Right ventricle myocardium superior (tissue), 1 donor: ENCODE results near the gene CD300C. TPM values are rescaled to one million over a fixed set of nuclear protein-coding genes. Genes with fewer than 3 reads are reported as not detected.
A peak's percentile ranks its signal among the peaks of the same experiment; 100 is the strongest.

Experiments
- ATAC-seq: fragments of 200-7000 bp; cut with Tn5 transposase; one replicate; pipeline ENCODE4 v1.9.1; 2020; ENCODE audit warnings: mild to moderate bottlenecking; ENCODE audit not compliant: poor library complexity
- DNase-seq: peaks from one replicate; pipeline ENCODE4 v3.0.0-alpha.2; 2020
- intact Hi-C: fragments of 100-400 bp; cut with DNase I; formaldehyde crosslinking; loops from one replicate; pipeline ENCODE4 v1.11.2; 2022
- total RNA-seq: library from RNA; stranded (reverse); fragmentation: NEBNext Ultra II Directional; extraction: Animal tissue kit (Norgen Biotek cat#: 25700); gene quantifications from one replicate; pipeline ENCODE4 v1.2.1, GENCODE V29; 2021
- donor health status: DM: no; HTN: yes; CAD: no; lungs with severe emphysema.

CD300C gene
- total RNA-seq, 1 donor from 2014 or later: 1.00 TPM

DNA sequence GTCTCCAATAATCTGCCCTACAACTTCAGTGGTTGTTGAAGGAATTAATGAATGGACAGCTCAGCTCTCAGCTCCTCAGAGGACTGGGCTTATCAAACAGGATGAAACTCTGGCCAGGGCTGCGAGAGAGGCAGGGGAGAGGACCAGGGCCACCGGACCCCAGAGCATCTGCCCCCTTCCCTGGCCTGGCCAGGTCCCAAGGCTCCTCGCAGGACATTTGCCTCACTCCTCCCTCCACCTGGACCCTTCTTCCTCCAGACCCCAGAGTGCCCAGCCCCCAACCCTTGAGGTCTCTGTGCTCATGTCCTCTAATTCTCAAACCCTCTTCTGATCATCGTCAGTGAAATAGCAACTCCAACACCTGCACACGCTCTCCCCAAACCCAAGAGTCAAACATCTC, 3.7 kb downstream of the CD300C start:
- ATAC-seq (no peak), DNase-seq (no peak)
- intact Hi-C loops: no loop called here

DNA sequence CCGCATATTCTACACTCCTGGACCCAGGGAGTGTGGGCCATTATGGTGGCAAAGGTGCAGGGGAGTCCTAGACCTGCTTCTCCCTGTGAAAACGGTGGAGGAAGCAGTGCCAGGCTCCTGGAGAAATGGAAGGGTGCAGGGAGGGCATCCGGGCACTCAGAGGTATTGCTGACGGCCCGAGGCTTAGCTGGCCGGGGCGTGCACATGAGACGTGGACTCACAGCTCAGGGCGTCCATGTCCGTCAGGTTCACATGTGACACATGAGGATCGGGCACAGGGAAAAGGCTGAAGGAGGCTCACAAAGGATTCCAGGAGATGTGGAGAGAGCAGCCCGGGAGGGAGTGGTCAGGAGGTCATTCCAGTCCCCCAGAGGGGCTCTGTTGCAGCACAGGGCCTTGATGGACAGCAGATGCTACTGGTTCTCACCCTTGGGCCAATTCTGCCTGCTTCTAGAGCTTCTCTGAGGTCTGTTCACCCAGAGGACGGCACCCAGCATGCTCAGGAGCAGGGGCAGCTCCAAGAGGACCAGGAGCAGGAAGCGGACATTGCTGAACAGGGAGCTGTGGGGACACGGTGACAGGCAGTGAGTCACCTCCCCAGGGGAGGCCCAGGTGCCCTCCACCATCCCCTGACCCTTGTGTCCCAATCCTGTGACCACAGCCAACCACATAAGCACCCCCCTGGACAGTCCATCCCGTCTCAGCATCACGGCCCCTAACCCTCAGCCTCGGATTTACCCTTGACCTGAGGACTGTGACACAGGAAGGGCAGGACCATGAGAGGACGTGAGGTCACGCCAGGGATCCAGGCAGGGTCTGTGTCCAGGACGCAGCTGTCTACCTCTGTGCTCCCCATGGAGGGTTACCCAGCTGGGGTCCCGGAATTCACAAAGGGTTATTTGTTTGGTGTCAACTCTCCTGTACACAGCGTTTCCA, 4.5 kb downstream of the CD300C start:
- DNase-seq: no peak
- no peak for ATAC-seq
- intact Hi-C loops: no loop called here

DNA sequence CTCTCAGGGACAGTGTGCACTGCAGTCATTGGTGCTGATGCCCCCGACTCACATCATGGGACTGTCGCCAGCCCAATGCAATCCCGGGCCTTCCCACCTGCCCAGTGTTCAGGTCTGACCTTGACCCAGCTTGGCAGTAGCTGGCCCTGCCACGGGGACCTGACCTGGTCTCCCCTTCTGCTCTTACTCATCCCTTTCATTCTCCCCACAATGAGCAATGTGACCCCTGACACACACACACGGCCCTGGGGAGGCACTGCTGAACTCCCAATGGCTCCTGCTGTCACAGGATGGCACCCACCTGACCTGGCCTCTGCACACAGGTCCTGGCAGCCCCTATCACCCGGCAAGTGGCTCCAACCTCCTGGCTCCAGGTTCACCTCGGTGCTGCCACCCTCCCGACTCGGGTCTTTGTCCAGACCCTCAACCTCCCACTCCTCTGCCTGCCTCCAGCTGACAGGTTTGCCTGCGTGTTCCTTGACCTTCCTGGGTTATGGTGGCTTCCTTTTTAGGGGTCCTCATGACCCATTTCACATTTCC, 6.6 kb downstream of the CD300C start:
- ATAC-seq (no peak), DNase-seq (no peak)
- intact Hi-C loops: no loop called here

DNA sequence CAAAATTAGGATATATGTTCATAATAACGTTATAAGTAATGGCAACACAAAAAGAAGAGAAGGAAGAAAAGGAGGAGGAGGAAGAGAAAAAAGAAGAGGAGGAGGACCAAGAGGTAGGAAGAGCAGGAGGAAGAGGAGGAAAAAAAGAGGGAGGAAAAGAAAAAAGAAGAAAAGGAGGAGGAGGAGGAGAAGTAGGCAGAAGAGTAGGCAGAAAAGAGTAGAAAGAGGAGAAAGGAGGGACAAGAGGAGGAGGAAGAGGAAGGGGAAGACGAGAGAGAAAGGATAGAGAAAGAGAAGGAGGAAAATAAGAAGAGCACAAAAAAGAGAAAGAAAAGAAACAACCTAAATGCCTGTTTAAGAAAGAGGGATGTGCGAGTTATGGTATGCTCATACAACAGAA, 9.0 kb downstream of the CD300C start:
- ATAC-seq (no peak), DNase-seq (no peak)
- intact Hi-C loops: no loop called here

DNA sequence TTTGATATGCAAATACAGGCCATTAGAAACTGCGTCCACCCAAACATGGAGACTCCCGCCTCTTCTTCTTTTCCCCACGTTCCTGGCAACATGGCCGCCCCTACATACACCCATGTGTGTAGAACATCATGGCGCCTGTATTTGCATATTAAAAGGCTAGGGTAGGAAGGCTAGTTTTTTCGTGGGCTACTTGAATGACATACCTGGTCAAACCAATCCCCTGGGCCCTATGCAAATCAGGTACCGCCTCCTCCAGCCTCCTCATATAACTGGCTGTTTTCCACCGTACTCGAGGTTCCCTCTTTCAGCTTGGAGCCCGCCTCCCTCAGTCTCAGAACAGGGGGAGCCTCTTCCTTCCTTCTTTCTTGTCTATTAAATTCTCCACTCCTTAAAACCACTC, 13.8 kb downstream of the CD300C start:
- intact Hi-C loops: no loop called here
- DNase-seq (peak; percentile 70), ATAC-seq (peak; percentile 85)

DNA sequence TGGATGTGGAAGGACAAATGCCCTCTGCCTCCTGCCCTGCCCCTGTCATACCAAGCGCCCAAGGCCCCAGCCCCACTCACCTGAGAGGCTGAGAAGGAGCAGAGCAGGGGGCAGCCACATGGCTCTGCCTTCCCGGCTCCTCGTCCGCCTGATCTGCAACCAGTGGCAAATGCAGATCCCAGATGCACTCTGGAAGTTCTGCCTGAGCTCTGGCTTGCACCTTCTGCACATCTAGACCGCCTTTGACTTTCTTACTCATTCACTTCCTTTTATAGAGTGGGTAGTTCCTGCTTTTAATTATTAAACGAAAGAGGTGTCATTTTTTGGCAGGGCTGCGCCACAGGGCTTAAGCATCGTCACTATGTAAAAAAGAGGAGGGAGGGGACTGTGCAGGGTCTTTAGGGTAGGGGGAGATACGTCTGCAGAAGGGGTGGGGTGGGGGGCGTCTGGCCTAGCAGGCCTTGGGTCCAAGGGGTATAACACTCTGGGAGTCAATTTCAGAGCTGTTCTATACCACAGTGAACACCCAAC, 14.6 kb downstream of the CD300C start, which contains the start of gene CD300LB:
Gene CD300LB, minus strand, starts transcription at position 245 of the 531 bp plus-strand sequence. Its CDS starts 125 bp downstream, at position 120.
- intact Hi-C loops: no loop called here
- ATAC-seq: peak; percentile 45
- no peak for DNase-seq

DNA sequence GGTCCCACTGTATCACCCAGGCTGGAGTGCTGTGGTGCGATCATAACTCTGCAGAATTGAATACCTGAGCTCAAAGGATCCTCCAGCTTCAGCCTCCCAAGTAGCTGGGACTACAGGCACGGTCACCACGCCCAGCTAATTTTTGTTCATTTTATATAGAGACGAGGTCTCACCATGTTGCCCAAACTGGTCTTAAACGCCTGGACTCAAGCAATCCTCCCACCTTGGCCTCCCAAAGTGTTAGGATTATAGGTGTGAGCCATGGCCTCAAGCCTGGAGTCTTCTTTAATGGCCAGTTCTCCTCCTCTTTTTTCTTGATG, 15.1 kb downstream of the CD300C start:
- intact Hi-C loops: no loop called here
- ATAC-seq: no peak
- no peak for DNase-seq

DNA sequence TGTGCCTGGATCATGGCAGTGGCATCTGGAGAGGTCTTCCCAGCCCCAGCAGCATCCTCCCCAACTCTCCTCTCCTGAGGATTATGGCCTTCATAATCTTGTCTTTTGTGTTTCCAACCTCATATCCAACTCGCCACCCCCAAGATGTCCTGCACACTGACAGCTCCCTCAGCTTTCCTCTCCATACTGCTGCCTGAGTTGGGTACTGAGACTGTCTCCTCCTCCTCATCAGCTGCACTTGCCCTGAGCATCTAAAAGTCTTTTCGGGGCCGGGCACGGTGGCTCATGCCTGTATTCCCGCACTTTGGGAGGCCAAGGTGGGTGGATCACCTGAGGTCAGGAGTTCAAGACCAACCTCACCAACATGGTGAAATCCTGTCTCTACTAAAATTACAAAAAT, 16.7 kb downstream of the CD300C start:
- DNase-seq: no peak
- intact Hi-C loops: no loop called here
- ATAC-seq: no peak

DNA sequence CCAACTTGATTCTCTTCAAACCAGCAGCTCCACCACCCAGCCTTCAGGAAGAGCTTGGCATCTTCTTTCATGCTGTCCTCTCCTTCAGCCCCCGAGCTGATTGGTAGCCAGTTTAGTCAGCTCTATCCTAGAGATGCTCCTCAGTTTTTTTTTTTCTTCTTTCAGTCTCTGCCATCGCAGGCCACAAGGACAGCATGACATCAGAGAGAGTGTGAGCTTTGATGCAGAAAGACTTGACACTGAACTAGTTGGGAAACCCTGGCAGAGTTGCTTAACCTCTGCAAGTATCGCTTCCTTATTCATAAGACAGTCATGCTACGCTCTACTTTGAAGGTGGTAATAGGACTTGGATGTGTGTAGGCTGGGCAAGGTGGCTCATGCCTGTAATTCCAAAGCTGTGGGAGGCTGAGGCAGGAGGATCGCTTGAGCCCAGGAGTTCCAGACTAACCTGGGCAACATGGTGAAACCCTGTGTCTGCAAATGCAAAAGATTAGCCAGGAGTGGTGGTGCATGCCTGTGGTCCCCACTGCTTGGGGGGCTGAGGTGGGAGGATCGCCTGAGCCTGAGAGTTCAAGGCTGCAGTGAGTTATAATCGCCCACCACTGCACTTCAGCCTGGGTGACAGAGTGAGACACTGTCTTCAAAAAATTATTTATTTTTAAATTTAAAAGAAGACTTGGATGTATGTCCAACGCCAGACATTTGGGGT, 17.3 kb downstream of the CD300C start:
- peak; percentile 29 for ATAC-seq
- intact Hi-C loops: no loop called here
- DNase-seq: no peak

DNA sequence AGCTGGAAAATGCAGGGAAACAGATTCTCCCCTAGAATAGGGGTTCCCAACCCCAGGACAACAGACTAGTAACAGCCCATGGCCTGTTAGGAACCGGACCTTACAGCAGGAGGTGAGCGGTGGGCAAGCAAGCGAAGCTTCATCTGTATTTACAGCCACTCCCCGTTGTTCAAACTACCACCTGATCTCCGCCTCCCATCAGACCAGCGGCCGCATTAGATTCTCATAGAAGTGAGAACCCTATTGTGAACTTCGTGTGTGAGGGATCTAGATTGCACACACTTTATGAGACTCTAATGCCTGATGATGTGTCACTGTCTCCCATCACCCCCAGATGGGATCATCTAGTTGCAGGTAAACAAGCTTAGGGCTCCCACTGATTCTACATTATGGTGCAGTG, 18.2 kb downstream of the CD300C start:
- DNase-seq (no peak), ATAC-seq (no peak)
- intact Hi-C loops: no loop called here

DNA sequence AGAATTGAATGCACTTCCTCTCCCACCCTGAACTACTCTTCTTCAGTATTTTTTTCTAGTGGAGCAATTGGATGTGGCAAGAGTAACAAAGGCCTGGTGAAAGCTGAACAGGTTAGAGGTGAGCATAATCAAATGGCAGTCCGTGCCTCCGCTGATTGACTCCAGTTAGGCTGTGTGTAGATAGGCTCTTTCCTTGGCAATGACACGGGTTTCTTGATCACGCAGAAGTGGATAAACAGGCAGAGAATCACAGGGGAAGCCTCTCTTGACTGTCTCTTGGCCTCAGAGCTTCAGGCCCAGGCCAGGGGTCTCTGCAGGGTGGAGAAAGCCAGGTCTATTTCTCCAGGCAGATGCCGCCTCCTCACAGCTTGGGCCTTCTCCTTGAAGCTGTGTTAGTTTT, 18.8 kb downstream of the CD300C start:
- intact Hi-C loops: no loop called here
- ATAC-seq: no peak
- DNase-seq: no peak

DNA sequence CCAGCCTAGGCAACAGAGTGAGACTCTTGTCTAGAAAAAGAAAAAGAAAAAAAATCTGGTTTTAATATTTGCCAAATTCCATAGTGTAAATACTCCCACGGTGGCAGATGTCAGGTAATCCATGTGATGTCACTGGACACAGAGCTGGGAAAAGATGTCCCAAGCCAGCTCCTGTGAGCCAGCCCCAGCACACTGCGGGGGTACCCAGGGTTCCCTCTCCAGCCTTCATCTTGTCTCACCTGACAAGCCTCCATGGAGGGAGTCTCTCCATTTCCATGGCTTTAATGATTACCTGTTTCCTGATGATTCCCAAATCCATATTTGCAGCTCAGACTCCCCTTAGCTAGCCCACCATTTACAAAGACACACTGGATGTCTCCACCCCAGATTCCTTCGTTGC, 19.2 kb downstream of the CD300C start:
- ATAC-seq: no peak
- intact Hi-C loops: no loop called here
- no peak for DNase-seq

DNA sequence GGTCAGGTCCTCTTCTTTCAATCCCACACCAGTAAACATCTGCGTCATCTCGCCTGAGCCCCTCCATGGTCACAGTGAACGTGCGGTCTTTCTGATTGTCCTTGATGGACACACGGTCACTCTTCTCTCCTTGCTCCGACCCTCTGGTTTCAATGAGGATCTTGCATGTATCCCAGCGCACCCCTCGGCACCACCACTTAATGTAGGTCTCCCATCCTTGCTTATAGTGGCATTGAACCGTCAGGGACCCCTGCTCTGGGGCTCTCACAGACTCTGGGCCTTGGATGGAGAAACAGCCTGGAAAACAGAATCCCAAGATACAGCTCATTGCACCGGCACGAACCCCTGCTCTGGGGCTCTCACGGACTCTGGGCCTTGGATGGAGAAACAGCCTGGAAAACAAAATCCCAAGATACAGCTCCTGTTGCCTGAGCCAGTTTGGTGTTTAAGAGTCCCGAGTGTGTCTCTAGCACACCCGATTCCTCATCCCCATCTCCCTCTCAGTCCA, 20.1 kb downstream of the CD300C start:
- intact Hi-C loops: no loop called here
- DNase-seq (no peak), ATAC-seq (no peak)

DNA sequence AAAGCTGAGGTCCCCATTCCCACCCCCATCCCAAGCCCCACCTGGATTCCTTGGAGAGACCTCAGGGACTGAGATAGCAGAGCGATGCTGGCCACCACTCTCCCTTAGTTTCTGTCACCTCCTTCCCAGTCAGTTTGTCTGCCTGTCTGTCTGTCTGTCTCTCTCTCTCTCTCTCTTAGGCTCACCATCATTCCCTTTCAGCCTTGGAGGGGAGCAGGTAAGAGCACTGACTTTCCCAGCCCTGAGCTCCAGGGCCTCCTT, 20.5 kb downstream of the CD300C start:
- DNase-seq (no peak), ATAC-seq (no peak)
- intact Hi-C loops: no loop called here

DNA sequence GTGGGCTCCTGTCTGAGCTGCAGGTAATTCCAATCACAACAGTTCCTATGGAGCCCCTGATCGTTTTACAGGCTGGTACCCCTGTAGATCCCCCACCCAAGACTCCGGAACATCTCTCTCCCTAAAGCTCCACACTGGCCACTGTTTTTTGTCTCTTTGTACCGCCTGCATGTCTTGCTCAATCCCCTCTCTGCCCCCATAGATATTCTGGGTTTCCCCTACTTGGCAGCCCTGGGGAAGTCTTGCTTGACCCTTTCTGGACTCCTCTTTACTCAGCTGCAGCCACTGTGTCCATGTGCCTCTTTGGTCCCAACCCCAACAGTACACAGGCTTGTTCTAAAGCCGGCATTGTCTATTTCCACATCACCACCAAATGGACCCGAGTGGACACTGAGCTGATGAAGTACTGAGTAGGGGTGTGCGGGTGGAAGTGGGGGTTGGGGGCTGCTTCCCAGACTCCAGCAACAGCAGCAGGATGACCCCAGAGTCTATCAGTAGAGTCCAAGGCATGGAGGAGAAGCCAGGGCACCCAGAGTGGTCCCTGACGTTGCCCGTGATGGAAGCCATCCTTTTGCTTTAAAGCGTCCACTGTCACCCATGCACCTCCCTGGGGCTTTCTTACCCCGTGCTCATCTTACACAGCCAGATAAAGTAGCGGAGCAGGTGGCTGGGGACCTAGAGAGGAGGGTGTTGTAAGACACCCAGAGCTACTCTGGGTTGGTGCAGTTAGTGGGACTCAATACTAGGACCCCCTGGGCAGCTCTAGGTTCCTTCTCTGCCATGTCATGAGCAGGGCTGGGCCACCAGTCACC, 21.1 kb downstream of the CD300C start:
- no peak for DNase-seq
- ATAC-seq: no peak
- intact Hi-C loops: no loop called here

DNA sequence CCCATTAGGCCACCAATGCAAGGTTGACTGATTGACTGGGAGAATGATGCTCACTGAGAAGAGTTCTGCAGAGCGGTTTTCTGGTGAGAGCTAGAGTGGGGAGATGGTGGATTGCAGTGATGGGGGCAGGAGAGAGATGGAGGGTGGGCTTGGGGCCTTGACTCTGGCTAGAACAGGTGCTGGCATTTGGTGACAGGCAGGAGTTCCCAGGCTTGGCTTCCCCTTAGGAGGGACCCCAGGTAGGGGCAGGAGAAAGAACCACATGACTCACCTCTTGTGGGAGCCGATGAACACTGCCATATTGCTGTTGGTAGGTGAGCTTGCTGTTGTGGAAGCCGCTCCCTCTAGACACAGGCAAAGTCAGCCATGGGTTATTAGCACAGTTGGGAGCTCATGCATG, 22.6 kb downstream of the CD300C start:
- intact Hi-C loops: no loop called here
- ATAC-seq: no peak
- DNase-seq: no peak

DNA sequence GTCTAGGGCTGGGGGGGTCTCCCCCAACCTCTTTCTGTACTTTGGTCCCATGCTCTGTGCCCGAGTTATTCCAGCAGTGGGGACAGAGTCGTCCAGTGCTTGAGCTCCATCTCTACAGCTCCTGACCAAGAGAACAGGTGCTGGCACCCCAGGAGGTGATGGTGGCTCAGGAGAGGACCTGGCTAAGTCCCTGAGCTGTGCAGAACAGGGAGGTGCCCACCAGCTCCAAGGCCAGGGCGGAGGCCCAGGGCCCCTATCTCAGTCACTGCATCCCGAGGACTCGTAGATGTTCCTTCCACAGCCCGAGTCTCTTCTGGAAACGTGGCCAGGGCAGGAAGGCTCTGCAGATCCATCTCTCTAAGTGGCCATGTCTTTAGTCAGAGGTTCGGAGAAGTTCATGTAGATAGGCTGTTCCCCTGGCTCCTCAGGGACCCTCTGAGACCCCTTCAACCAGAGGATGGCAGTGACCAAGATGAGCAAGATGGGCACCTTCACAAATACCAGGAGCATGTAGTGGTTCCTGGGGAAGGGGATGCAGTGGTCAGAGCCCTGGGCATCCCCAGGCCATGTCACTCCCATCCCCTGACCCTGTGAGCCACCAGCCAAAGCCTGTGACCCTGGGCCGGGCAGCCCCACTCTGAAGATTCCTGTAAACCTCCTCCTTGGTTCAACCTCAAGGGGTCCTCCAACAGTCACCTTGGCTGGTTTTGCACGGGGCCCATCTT, 23.4 kb downstream of the CD300C start:
- ATAC-seq: no peak
- no peak for DNase-seq
- intact Hi-C loops: no loop called here

DNA sequence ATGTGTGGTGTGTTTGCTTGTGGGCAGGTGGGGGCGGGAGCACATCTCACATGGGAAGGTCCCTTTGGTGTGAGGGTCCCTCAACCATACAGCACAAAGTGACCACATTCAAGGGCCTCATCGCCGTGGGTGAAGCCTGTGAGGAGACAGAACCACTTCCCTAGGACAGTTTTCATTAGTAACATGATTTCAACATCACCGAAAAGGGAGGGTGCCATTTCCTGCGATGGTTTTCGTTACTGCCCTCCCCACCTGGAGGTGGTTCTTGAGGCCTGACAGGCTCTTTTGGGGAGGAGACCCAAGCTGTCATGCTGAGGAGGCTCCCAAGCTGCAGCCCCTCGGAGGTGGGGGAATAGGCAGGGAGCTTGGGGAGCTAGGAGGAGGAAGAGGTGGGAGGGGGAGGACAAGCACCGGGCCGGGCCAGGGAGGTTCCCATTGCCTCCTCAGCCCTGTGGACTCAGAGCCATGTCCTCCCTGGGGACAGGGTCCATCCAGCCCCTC, 24.2 kb downstream of the CD300C start:
- ATAC-seq (peak; percentile 61), DNase-seq (no peak)
- intact Hi-C loops: no loop called here
